ENCODE measurements around the gene PFDN1.

- TF ChIP-seq CTCF (IDR thresholded peaks at IDR 0.05) (no peak), POLR2A (IDR thresholded peaks at IDR 0.05) (no peak)
Measured at GRCh38 chr5:140349244-140349643, 46.3 kb upstream of the PFDN1 start.
